T-helper 1 cell (primary cell): ENCODE results near the gene ENTPD7.

Source experiments
- DNase-seq, 5 donors: peaks; one replicate each; pipeline ENCODE4 v3.0.0-alpha.2; 2012 to 2020

Gene ENTPD7

GRCh38 chr10:99647601-99648151 lies 11.6 kb upstream of the ENTPD7 start:
- DNase-seq, result no peak

- DNase-seq, result no peak
Measured at GRCh38 chr10:99648717-99649116, 10.6 kb upstream of the ENTPD7 start.

GRCh38 chr10:99652800-99653390 lies 6.4 kb upstream of the ENTPD7 start:
- DNase-seq, result no peak

- DNase-seq, result no peak
Measured at GRCh38 chr10:99654390-99655175, 4.7 kb upstream of the ENTPD7 start.

GRCh38 chr10:99656199-99657064 lies 2.9 kb upstream of the ENTPD7 start:
- DNase-seq, result no peak

GRCh38 chr10:99658622-99659030 lies 683 bp upstream of the ENTPD7 start:
- peak in 3 of 5 donors; percentile 12 to 36 (median 35) for DNase-seq

- DNase-seq, result no peak
Measured at GRCh38 chr10:99659868-99660366, 608 bp downstream of the ENTPD7 start.

- no peak for DNase-seq
Measured at GRCh38 chr10:99660662-99661376, 1.5 kb downstream of the ENTPD7 start.

GRCh38 chr10:99661377-99661763 lies 2.1 kb downstream of the ENTPD7 start:
- no peak for DNase-seq

- no peak for DNase-seq
Measured at GRCh38 chr10:99665304-99665703, 6.0 kb downstream of the ENTPD7 start.

GRCh38 chr10:99667108-99667751 lies 7.9 kb downstream of the ENTPD7 start:
- DNase-seq, result no peak

- DNase-seq, result no peak
Measured at GRCh38 chr10:99671386-99671785, 12.1 kb downstream of the ENTPD7 start.

GRCh38 chr10:99672884-99673283 lies 13.6 kb downstream of the ENTPD7 start:
- no peak for DNase-seq

GRCh38 chr10:99673492-99673891 lies 14.2 kb downstream of the ENTPD7 start:
- no peak for DNase-seq

- no peak for DNase-seq
Measured at GRCh38 chr10:99674762-99675161, 15.5 kb downstream of the ENTPD7 start.

GRCh38 chr10:99676426-99676825 lies 17.1 kb downstream of the ENTPD7 start:
- DNase-seq, result no peak

- DNase-seq, result no peak
Measured at GRCh38 chr10:99676895-99677294, 17.6 kb downstream of the ENTPD7 start.

GRCh38 chr10:99678921-99679320 lies 19.6 kb downstream of the ENTPD7 start:
- no peak for DNase-seq

- DNase-seq, result no peak
Measured at GRCh38 chr10:99681553-99681952, 22.2 kb downstream of the ENTPD7 start.

- no peak for DNase-seq
Measured at GRCh38 chr10:99682032-99682431, 22.7 kb downstream of the ENTPD7 start.

- no peak for DNase-seq
Measured at GRCh38 chr10:99682752-99683151, 23.4 kb downstream of the ENTPD7 start.

- no peak for DNase-seq
Measured at GRCh38 chr10:99685597-99685967, 26.3 kb downstream of the ENTPD7 start.
